Measurements from ENCODE around the gene HMX1.

HMX1 gene

DNA sequence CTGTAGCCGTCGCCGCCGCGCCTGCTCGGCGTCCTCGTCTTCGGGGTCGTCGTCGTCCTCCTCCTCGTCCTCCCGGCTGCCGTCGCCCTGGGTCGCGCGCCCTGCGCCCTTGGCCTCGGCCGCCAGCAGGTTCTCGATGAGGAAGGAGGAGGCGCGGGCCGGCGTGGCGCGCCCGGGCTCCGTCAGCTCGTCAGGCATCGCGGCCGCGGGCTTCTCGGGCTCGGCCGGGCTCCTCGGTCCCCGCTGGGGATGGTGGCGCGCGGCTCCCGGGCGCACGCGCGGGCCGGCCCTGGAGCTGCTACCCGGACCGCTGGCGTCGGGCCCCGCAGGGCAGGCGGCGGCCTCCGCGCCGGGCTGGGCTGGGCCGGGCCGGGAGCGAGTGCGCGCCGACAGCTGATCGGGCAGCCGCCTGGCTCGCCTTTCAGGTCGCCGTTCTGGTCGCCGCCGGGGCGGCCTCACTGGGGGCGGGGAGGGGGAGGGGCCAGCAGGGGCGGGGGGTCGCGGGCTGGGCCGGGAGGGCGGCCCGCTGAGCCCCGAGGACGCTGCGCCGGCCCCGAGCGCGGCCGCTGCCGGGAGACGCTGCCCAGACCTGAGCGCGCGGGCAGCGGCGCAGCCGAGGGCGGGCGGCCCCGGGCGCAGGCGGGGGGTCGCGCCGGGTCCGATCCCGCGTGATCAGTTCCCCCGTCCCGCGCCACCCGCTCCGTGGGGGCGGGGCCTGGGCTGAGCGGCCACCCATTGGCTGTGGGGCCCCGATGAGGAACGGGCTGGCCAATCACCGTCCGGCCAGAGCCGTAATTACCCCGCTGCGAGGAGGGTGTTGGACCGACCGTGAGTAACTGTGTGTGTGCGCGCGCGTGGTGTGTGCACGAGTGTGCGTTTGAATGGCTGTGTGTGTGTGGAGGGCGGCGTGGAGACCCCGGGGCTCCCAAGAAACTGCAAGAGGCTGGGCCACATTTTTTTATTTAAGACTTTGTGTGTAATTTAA is at the start of gene HMX1:
Gene HMX1 (minus strand): TSS at position 423 of the 985 bp plus-strand sequence. CDS start 225 bp downstream, at position 198.
- DNase-seq (ENCODE audit: low spot score): peak; percentile 72

DNA sequence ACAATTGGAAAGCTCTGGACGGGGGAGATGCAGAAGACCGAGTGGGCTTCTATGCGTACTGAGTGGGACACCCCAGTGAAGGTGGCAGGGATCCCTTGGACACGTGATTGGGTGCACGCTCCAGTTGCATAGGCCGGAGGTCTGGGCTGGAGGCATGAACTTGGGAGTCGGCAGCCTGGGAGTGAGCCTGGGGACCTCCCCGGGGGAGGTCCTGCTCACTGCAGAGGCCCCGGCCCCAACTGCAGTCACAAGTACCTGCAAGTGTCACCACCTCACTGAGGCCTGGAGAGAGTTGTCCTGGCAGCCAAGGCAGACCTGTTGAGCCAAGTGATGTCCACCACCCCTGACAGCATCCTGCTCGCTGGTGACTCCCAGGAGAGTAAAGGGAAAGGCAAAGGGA is 49.3 kb upstream of the HMX1 start:
- DNase-seq (ENCODE audit: low spot score): peak; percentile 55

- peak; percentile 42 for DNase-seq (ENCODE audit: low spot score)
Observed at GRCh38 chr4:8920289-8920965, 48.8 kb upstream of the HMX1 start.

- no peak for DNase-seq (ENCODE audit: low spot score)
Observed at GRCh38 chr4:8919651-8920288, 48.1 kb upstream of the HMX1 start.

DNA sequence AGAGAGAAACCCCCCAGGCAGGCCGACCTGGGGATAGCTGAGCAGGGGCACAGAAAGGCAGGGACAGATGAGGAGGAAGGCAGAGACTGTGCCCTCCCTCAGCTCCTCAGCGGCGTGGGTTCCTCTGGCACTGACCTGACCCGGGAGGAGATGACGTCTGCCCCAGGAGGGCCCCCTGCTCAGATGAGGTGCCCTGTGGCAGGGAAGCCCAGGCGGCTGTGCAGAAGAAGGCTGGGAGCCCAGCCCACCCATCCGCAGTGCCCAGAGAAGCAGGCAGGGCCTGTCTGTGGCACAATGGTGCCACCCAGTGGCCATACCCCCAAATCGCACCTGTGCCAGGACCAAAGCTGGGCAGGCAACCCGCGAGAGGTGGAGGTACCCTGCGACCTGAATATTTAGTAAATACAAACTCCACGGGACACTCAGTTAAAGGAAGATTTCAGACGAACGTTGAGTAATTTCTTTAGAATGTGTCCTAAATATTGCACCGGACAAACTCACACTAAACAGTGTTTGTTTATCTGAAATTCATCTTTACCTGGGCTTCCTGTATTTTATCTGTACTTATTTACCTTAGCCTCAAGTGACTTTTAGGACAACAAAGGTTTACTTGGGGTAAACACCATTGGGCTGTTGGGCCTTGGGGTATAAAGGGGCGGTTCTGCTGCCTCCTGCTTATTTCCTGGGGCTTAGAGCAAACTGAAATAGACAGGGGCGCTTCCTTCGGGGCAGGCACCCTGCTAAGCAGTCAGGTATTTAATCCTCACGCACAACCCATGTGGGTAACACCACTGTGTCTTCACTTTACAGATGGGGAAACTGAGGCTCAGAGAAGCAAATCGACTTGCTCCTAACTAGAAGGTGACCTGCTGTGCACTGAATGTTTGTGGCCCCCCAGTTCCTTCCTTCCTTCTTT is 46.5 kb upstream of the HMX1 start:
- peak; percentile 82 for DNase-seq (ENCODE audit: low spot score)

DNA sequence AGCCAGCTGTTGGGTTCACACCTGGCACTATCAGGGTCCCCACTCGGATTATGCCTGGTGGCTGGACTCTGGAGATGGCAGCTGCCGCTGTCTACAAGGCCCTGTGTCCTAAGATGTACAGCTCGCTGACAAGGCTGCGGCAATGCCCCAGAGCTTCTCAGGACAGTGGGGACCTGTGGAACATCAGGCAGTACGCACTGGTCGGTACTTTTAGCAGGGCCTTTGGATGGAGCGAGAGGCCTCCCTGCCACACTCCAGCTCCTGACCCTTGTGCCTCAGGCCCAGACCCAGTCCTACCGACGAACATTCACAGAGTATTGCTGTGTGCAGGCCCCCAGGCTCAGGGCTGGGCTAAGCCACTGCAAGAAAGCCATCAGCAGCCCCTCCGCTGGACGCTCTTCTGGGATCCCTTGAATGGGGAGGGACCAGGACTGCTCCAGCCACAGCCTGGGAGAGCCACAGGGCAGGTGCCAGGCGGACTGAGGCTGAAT is 45.7 kb upstream of the HMX1 start:
- DNase-seq (ENCODE audit: low spot score): peak; percentile 55

GRCh38 chr4:8916906-8917305 is 45.3 kb upstream of the HMX1 start:
- DNase-seq (ENCODE audit: low spot score): no peak

DNA sequence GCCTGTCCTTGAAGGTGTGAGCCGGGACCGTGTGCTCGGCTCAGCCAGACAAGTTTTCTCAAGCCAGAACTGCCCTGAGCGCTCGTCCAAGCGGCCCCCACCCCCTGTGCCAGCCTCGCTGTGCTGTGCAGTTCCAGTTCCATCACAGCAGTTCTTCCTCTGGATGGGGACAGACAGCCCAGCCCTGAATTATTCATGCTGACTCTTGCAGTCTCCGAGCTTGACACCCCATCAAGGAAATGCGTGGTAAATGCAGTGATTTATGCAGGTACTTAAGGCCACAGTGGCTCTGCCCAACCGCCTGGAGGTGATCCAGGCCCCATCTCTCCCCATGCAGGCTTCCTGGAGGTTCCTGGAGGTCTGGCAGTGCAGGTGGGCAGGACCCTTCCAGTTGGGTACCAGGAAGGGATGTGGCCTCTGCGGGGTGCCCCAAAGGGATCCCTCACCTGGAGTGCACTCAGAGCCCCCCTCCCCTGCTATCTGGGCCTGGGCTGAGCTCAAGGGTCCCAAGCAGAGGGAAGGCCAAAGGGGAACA is 44.8 kb upstream of the HMX1 start:
- peak; percentile 58 for DNase-seq (ENCODE audit: low spot score)

GRCh38 chr4:8915201-8916200 is 43.9 kb upstream of the HMX1 start:
- DNase-seq (ENCODE audit: low spot score): peak; percentile 60

- DNase-seq (ENCODE audit: low spot score): no peak
Observed at GRCh38 chr4:8914461-8915171, 43.0 kb upstream of the HMX1 start.

- peak; percentile 42 for DNase-seq (ENCODE audit: low spot score)
Observed at GRCh38 chr4:8913858-8914460, 42.3 kb upstream of the HMX1 start.

DNA sequence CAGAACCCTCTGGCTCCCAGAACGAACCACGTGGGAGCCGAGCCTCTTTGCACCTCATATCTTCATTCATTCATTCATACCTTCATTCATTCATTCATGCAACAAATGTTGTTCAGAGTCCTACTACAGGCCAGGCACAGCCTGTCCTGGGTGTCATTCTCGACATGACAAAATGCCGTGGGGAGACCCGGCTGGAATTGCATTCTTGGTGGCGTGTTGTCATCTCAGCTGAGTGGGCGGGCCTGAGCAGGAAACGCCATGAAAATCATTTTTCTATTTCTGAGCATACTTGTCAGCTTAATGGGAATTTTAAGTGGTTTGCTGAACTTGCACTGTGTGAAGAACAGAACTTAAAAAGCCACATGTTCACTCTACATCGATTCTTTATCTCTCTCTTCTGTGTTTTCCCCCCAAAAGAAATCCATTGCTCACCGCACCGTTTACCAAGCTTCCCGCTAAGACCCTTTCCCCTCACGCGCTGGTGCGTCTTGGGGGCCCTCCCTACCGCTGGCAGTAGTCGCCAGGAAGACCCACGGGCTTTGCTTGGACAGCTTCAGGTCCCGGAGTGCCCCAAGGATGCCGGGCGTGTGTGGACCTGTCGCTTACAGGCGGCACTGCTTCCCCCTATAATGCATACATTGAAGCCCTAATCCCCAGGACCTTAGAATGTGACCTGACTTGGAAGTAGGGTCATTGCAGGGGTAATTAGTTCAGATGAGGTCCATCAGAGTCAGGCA is 41.6 kb upstream of the HMX1 start:
- DNase-seq (ENCODE audit: low spot score): no peak

DNA sequence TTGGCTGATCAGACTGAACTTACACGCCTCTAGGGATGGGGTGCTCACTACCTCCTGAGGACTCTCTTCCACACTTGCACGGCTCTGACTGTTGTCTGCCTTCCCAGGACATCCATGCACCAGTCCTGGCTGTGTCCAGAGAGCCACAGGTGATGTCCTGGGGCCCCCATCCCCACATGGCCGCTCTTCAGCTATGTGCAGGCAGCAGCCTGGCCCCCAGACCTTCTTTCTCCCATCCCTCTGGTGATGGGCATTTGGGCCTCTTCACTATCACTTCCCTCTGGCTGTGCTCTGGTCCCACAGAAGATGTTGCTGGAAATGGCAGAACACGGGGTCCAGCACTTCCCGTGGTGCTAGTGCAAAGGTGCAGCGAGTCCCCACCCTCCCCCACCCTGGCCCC is 40.9 kb upstream of the HMX1 start:
- DNase-seq (ENCODE audit: low spot score): peak; percentile 55

- DNase-seq (ENCODE audit: low spot score): no peak
Observed at GRCh38 chr4:8912089-8912455, 40.4 kb upstream of the HMX1 start.

GRCh38 chr4:8911316-8912088 is 39.9 kb upstream of the HMX1 start:
- DNase-seq (ENCODE audit: low spot score): peak; percentile 68

DNA sequence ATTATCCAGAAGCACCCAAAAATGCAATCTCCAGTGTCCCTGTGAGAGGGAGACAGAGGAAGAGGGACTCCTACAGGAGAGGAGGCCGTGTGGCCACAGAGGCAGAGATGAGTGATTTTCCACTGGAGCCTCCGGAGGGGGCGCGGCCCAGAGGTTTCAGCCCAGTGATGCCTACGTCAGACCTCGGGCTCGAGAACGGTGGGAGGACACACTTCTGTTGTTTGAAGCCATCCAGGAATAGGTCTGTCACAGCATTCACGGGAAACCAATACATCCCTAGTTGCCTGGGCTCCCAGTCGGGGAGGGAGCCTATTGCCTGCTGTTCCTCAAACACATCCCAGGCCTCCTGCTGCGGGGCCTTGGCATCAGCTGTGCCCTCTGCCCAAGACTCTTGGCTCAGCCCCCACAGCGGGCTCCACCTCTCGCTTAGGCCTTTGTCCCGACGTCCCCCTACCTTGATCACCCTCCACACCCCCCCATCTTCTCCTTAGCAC is 39.2 kb upstream of the HMX1 start:
- peak; percentile 59 for DNase-seq (ENCODE audit: low spot score)

Measured in left forelimb (tissue), 1 donor.